HFF-Myc (cell line): ENCODE results near the gene RAB5B.
A peak's percentile ranks its signal among the peaks of the same experiment; 100 is the strongest.

Experiments
- DNase-seq: peaks from one replicate; pipeline ENCODE4 v3.0.0-alpha.2; 2011; ENCODE audit warnings: low read depth; ENCODE audit errors: extremely low read depth
- H3K4me3 ChIP-seq: replicated peaks from 2 replicates; pipeline ENCODE4 v1.5.1; 2011; ENCODE audit warnings: low read depth, mild to moderate bottlenecking, control low read depth, low read length
- CTCF ChIP-seq: IDR thresholded peaks from 2 replicates; pipeline ENCODE4 v1.5.1; 2012; ENCODE audit warnings: mild to moderate bottlenecking, low read depth, low read length, control low read depth; ENCODE audit errors: missing control alignments

RAB5B gene

GRCh38 chr12:55942577-55943136 lies 31.2 kb upstream of the RAB5B start:
- no peak for TF ChIP-seq CTCF
- DNase-seq = no peak

GRCh38 chr12:55946553-55946952 lies 27.3 kb upstream of the RAB5B start:
- TF ChIP-seq CTCF = no peak
- no peak overlapping the region for H3K4me3 ChIP-seq
- DNase-seq = no peak

More at GRCh38 chr12:55942577-55943136, 31.2 kb upstream of the RAB5B start:
- H3K4me3 ChIP-seq = no peak overlapping the region

DNA sequence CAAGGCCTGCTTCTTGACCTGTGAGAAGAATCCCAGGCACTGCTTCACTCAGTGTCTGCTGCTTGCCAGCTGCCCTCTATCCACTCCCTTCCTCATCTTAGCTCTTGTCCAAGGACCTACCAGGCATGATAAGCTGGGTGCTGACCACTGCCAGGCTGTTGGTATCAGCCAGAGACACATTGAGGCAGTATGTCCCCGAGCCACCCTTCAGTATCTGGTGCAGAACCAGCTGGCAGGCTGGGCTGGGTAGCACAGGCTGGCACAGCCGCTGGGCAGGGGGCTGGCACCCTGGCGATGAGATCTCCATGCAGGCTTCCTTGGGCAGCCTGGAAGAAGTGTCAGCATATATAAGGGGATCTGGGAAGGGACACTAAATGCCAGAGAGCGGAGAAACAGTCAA lies 18.5 kb upstream of the RAB5B start:
- DNase-seq = no peak
- no peak for TF ChIP-seq CTCF
- H3K4me3 ChIP-seq = no peak overlapping the region

- no peak for DNase-seq
- no peak overlapping the region for H3K4me3 ChIP-seq
- TF ChIP-seq CTCF = peak; percentile 54
These were observed 17.9 kb upstream of the RAB5B start for GRCh38 chr12:55955800-55956508.

DNA sequence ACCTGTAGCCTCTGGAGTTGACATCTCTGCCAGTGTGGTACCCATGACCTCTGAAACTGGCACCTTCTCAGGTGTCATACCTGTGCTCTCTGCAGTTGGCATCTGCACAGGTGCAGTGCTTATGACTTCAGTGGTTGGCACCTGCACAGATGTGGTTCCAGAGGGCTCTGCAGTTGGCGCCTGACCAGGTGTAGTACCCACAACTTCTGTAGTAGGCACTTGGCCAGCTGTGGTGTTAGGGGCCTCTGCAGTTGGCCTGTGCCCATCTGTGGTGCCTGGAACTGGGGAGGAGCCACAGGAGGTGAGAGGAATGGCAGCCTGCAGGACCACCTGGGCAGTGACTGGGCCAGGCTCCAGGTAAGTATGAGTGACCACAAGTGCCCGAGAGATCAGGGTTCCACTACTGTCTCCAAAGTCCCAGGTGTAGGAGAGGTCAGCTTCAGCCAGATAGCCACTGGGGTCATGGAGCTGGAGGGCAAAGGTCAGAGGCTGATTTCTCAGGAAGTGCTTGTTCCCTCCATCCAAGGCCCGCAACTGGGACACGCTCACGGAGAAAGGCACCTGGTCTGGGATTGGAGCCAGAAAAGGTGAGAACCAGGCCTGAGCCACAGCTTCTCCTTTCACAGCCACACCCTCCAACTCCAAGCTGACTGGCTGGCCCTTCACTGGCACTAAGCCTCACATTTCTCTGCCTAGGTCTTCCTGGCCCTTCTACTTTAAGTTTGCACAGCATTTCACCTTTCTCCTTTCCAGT lies 16.6 kb upstream of the RAB5B start:
- DNase-seq = no peak
- no peak overlapping the region for H3K4me3 ChIP-seq
- TF ChIP-seq CTCF = no peak

GRCh38 chr12:55963760-55964159 lies 10.1 kb upstream of the RAB5B start:
- DNase-seq = no peak
- no peak overlapping the region for H3K4me3 ChIP-seq
- no peak for TF ChIP-seq CTCF
